ENCODE data around the gene SNORC.

Gene SNORC

DNA sequence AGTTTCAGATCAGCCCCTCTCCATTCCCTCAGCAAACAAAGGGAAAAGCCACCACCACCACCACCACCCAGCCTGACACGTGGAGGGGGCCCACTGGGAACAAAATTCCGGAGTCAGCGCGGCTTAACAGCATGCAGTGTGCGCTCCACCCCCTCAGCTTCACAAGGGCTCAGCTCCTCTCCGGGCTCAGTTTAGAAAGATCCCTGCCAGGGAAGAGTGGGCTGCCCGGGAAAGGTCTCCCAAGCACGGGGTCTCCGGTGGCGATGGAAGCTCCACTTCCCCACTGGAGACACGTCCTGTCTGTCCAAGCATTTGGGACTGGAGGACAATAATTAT, 55.7 kb downstream of the SNORC start:
- Histone ChIP-seq H3K79me2 (ENCODE audit: insufficient read depth, low read length) (no peaks in the 10 kb centered on the region), H3K4me3 (ENCODE audit: low read depth, low read length, poor library complexity, severe bottlenecking) (no peak overlapping the region), H2AFZ (ENCODE audit: low read length) (no peak overlapping the region), H3K36me3 (ENCODE audit: insufficient read depth, low read length) (no peaks in the 10 kb centered on the region), H3K27ac (ENCODE audit: low read depth, low read length, poor library complexity, severe bottlenecking) (no peak overlapping the region), H3K9ac (ENCODE audit: low read length) (no peak overlapping the region), H3K9me2 (ENCODE audit: low read depth, low read length) (no peaks in the 10 kb centered on the region), H3K9me3 (ENCODE audit: low read length) (no peaks in the 10 kb centered on the region), H3K27me3 (ENCODE audit: insufficient read depth, low read length) (no peaks in the 10 kb centered on the region; the same call in 1 of the 2 replicates), H4K20me1 (ENCODE audit: insufficient read depth, low read length) (no peaks in the 10 kb centered on the region), H3K4me2 (ENCODE audit: low read length) (no peak overlapping the region), H3K4me1 (ENCODE audit: insufficient read depth, low read length, severe bottlenecking) (no peaks in the 10 kb centered on the region), H3F3A (ENCODE audit: insufficient read depth, low read length) (no peaks in the 10 kb centered on the region)
- TF ChIP-seq EZH2 (IDR thresholded peaks at IDR 0.05; ENCODE audit: borderline replicate concordance, low read length): no peak
- TF ChIP-seq, protein P1, sequence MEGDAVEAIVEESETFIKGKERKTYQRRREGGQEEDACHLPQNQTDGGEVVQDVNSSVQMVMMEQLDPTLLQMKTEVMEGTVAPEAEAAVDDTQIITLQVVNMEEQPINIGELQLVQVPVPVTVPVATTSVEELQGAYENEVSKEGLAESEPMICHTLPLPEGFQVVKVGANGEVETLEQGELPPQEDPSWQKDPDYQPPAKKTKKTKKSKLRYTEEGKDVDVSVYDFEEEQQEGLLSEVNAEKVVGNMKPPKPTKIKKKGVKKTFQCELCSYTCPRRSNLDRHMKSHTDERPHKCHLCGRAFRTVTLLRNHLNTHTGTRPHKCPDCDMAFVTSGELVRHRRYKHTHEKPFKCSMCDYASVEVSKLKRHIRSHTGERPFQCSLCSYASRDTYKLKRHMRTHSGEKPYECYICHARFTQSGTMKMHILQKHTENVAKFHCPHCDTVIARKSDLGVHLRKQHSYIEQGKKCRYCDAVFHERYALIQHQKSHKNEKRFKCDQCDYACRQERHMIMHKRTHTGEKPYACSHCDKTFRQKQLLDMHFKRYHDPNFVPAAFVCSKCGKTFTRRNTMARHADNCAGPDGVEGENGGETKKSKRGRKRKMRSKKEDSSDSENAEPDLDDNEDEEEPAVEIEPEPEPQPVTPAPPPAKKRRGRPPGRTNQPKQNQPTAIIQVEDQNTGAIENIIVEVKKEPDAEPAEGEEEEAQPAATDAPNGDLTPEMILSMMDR (IDR thresholded peaks at IDR 0.05; ENCODE audit: low read length): no peak

DNA sequence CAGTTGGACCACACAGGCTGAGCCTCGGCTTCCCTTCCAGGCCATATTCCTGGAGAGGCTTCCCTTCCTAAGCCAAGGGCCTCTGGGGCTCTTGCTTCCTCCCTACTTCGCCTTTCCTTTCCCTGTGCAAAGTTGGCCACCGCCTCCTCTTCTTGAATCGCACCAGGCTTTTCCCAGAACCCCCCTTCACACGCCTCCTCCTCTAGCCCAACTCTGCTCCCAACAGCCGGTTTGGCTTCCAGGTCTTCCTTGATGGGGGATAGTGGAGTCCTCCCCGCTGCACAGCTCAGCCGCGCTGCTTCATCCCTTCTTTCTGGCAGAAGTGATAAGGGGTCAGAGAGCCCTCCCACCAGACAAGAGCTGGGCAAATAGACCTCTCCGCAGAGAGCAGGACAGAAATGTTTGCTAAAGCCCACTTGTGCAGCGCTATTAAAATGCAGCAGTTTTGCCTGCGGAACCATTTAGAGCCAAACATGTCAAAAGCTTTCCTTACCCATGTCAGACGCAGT, 56.4 kb downstream of the SNORC start:
- no peaks in the 10 kb centered on the region for H3K4me1 ChIP-seq (ENCODE audit: insufficient read depth, low read length, severe bottlenecking)
- no peaks in the 10 kb centered on the region; the same call in 1 of the 2 replicates for H3K27me3 ChIP-seq (ENCODE audit: insufficient read depth, low read length)
- H3K4me3 ChIP-seq (ENCODE audit: low read depth, low read length, poor library complexity, severe bottlenecking): no peak overlapping the region
- H3K27ac ChIP-seq (ENCODE audit: low read depth, low read length, poor library complexity, severe bottlenecking): no peak overlapping the region
- H3K79me2 ChIP-seq (ENCODE audit: insufficient read depth, low read length): no peaks in the 10 kb centered on the region
- H3K9ac ChIP-seq (ENCODE audit: low read length): no peak overlapping the region
- no peaks in the 10 kb centered on the region for H3K36me3 ChIP-seq (ENCODE audit: insufficient read depth, low read length)
- no peaks in the 10 kb centered on the region for H3K9me2 ChIP-seq (ENCODE audit: low read depth, low read length)
- H3K9me3 ChIP-seq (ENCODE audit: low read length): no peaks in the 10 kb centered on the region
- TF ChIP-seq, protein P1 (IDR thresholded peaks at IDR 0.05; ENCODE audit: low read length): no peak
- TF ChIP-seq EZH2 (IDR thresholded peaks at IDR 0.05; ENCODE audit: borderline replicate concordance, low read length): no peak
- H3F3A ChIP-seq (ENCODE audit: insufficient read depth, low read length): no peaks in the 10 kb centered on the region
- H3K4me2 ChIP-seq (ENCODE audit: low read length): no peak overlapping the region
- no peaks in the 10 kb centered on the region for H4K20me1 ChIP-seq (ENCODE audit: insufficient read depth, low read length)
- no peak overlapping the region for H2AFZ ChIP-seq (ENCODE audit: low read length)

DNA sequence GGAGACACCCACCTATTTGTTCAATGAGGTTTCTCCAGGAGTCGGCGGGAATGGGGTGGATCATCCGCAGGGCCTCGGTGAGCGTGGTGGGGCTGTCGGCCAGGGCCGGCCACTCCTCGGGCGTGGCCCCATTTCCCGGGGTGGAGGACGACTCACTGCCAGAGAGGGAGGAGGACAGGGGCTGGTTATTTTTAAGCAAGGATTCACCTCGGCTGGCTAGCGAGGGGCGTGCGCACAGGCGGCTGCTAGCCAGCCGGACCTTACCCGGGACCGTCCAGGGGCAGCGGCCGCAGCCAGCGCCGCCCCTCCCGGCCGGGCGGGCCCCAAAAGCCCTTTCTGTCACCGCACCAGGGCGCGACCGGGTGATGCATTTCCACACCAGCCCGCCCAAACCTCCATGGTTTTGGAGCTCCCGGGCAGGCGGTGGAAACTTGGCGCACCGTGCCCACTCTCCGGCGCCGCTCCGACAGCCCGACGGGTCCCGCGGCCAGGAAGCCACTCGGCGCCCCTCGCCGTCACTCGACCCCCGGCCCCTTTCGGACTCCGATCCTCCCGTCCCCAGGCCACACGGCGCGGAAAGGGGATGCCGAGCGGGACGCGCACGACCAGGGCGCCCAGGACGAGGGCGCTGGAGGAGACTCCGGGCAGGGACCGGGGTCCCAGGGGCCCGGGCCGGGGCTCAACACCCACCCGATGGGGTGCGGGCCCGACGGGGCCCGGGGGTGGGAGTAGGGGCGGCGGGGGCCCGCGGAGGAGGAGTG, 57.1 kb downstream of the SNORC start:
- no peaks in the 10 kb centered on the region for H3K4me1 ChIP-seq (ENCODE audit: insufficient read depth, low read length, severe bottlenecking)
- H4K20me1 ChIP-seq (ENCODE audit: insufficient read depth, low read length): no peaks in the 10 kb centered on the region
- H3K9me3 ChIP-seq (ENCODE audit: low read length): no peaks in the 10 kb centered on the region
- H3K9me2 ChIP-seq (ENCODE audit: low read depth, low read length): no peaks in the 10 kb centered on the region
- H3K27ac ChIP-seq (ENCODE audit: low read depth, low read length, poor library complexity, severe bottlenecking): no peak overlapping the region
- H3K9ac ChIP-seq (ENCODE audit: low read length): no peak overlapping the region
- H3K36me3 ChIP-seq (ENCODE audit: insufficient read depth, low read length): no peaks in the 10 kb centered on the region
- H3K27me3 ChIP-seq (ENCODE audit: insufficient read depth, low read length): no peaks in the 10 kb centered on the region; the same call in 1 of the 2 replicates
- H3F3A ChIP-seq (ENCODE audit: insufficient read depth, low read length): no peaks in the 10 kb centered on the region
- H3K79me2 ChIP-seq (ENCODE audit: insufficient read depth, low read length): no peaks in the 10 kb centered on the region
- TF ChIP-seq EZH2 (IDR thresholded peaks at IDR 0.05; ENCODE audit: borderline replicate concordance, low read length): no peak
- TF ChIP-seq, protein P1 (IDR thresholded peaks at IDR 0.05; ENCODE audit: low read length): no peak
- H3K4me2 ChIP-seq (ENCODE audit: low read length): no peak overlapping the region
- H3K4me3 ChIP-seq (ENCODE audit: low read depth, low read length, poor library complexity, severe bottlenecking): no peak overlapping the region
- H2AFZ ChIP-seq (ENCODE audit: low read length): no peak overlapping the region
